HG03039 (cell line): ENCODE results near the gene MCTP1.

Source experiments
- ATAC-seq: cut with Tn5 transposase; IDR thresholded peaks from one replicate; pipeline ENCODE4 v1.9.1; 2021; ENCODE audit warnings: mild to moderate bottlenecking, moderate library complexity; ENCODE audit not compliant: unreplicated experiment

The MCTP1 gene

GRCh38 chr5:95284572-95285408 lies at the start of gene MCTP1:
MCTP1 (minus strand) TSS chr5:95285094.
- peak; percentile 26 for ATAC-seq

GRCh38 chr5:95332158-95332557 lies 47.3 kb upstream of the MCTP1 start:
- ATAC-seq, result no peak

GRCh38 chr5:95331358-95331757 lies 46.5 kb upstream of the MCTP1 start:
- ATAC-seq, result no peak

GRCh38 chr5:95327211-95327610 lies 42.3 kb upstream of the MCTP1 start:
- no peak for ATAC-seq

GRCh38 chr5:95317687-95318086 lies 32.8 kb upstream of the MCTP1 start:
- no peak for ATAC-seq

- no peak for ATAC-seq
Observed at GRCh38 chr5:95317085-95317484, 32.2 kb upstream of the MCTP1 start.

- no peak for ATAC-seq
Observed at GRCh38 chr5:95304711-95305110, 19.8 kb upstream of the MCTP1 start.

- no peak for ATAC-seq
Observed at GRCh38 chr5:95298651-95299050, 13.8 kb upstream of the MCTP1 start.

- ATAC-seq, result no peak
Observed at GRCh38 chr5:95296291-95296690, 11.4 kb upstream of the MCTP1 start.

- peak; percentile 11 for ATAC-seq
Observed at GRCh38 chr5:95285409-95285755, 488 bp upstream of the MCTP1 start.

GRCh38 chr5:95283761-95284571 lies 928 bp downstream of the MCTP1 start:
- peak; percentile 46 for ATAC-seq

- no peak for ATAC-seq
Observed at GRCh38 chr5:95283022-95283615, 1.8 kb downstream of the MCTP1 start.

GRCh38 chr5:95281226-95281625 lies 3.7 kb downstream of the MCTP1 start:
- no peak for ATAC-seq

GRCh38 chr5:95280401-95281095 lies 4.3 kb downstream of the MCTP1 start:
- no peak for ATAC-seq

- ATAC-seq, result no peak
Observed at GRCh38 chr5:95274011-95274410, 10.9 kb downstream of the MCTP1 start.

- ATAC-seq, result no peak
Observed at GRCh38 chr5:95272316-95272929, 12.5 kb downstream of the MCTP1 start.

- ATAC-seq, result no peak
Observed at GRCh38 chr5:95262933-95263660, 21.8 kb downstream of the MCTP1 start.

GRCh38 chr5:95261437-95262175 lies 23.3 kb downstream of the MCTP1 start:
- no peak for ATAC-seq

GRCh38 chr5:95256991-95257390 lies 27.9 kb downstream of the MCTP1 start:
- no peak for ATAC-seq
